Small intestine (tissue), 7 donors: ENCODE results near the gene PODNL1. TPM values are rescaled to one million over a fixed set of nuclear protein-coding genes. Genes with fewer than 3 reads are reported as not detected.
"Not testable (repeated sequence)": the region's sequence is repeated elsewhere in the genome, so short reads cannot be mapped to it uniquely, and the experiment has no call there.

Experiments used
- DNase-seq, 2 donors: peaks; one replicate each; pipeline versions ENCODE4 v3.0.0 to v3.0.0-alpha.2; 2013
- FAIRE-seq: peaks from 2 replicates; lab custom pipeline; 2012; peaks lifted over from hg19 to GRCh38; lab: Jason Lieb, UNC
- H3K27ac ChIP-seq, 3 donors: one replicate each; pipeline ENCODE4 v1.5.1; 2013; ENCODE audit warnings: low read length in 2 of 3, mild to moderate bottlenecking in 2 of 3, control low read depth in 1 of 3, inconsistent platforms in 1 of 3, low read depth in 1 of 3, moderate library complexity in 1 of 3
- H3K27me3 ChIP-seq, 3 donors: one replicate each; pipeline ENCODE4 v1.6.1; 2013; ENCODE audit warnings: low read length in 3 of 3, inconsistent platforms in 1 of 3; ENCODE audit not compliant: control insufficient read depth in 3 of 3, insufficient read depth in 3 of 3
- H3K36me3 ChIP-seq, 3 donors: one replicate each; pipeline ENCODE4 v1.6.1; 2013; ENCODE audit warnings: low read length in 3 of 3, inconsistent platforms in 1 of 3, low read depth in 1 of 3, mild to moderate bottlenecking in 1 of 3, moderate library complexity in 1 of 3; ENCODE audit not compliant: control insufficient read depth in 3 of 3, insufficient read depth in 2 of 3
- H3K4me1 ChIP-seq, 3 donors: one replicate each; pipeline ENCODE4 v1.6.1; 2013; ENCODE audit warnings: low read length in 2 of 3, inconsistent platforms in 1 of 3, low read depth in 1 of 3, mild to moderate bottlenecking in 1 of 3, moderate library complexity in 1 of 3; ENCODE audit not compliant: control insufficient read depth in 3 of 3, insufficient read depth in 2 of 3
- H3K4me3 ChIP-seq, 3 donors: one replicate each; pipeline ENCODE4 v1.5.1; 2013; ENCODE audit warnings: low read length in 3 of 3, control low read depth in 1 of 3, inconsistent platforms in 1 of 3, low read depth in 1 of 3, mild to moderate bottlenecking in 1 of 3, moderate library complexity in 1 of 3
- H3K9me3 ChIP-seq, 2 donors: one replicate each; pipeline ENCODE4 v1.6.1; 2013; ENCODE audit warnings: low read depth in 1 of 2, low read length in 1 of 2; ENCODE audit not compliant: control insufficient read depth in 2 of 2, insufficient read depth in 1 of 2
- WGBS, 3 donors: extraction: QIAGEN DNeasy Blood & Tissue Kit; methylation state at CpG; one replicate each; pipeline ENCODE4 v1.1.7; 2013; 5-methylcytosine and 5-hydroxymethylcytosine counted together
- polyA plus RNA-seq, 4 donors: library from polyadenylated mRNA; stranded (reverse) in 3 of 4; unstranded in 1 of 4; fragments of 200-250 nt in 3 of 4; fragments of 120-200 nt in 1 of 4; gene quantifications; one replicate each; pipeline versions ENCODE4 v1.2.1 to v1.2.3, GENCODE V29; 2013
- donor health status: healthy with polysubstance abuse.
- donor health status: control.
- donor health status: control.
- donor health status: Bipolar disorder and iron deficiency.
- donor health status: healthy.

PODNL1 gene
- polyA plus RNA-seq, 4 donors = 0.41 to 1.7 TPM; not detected in 2

DNA sequence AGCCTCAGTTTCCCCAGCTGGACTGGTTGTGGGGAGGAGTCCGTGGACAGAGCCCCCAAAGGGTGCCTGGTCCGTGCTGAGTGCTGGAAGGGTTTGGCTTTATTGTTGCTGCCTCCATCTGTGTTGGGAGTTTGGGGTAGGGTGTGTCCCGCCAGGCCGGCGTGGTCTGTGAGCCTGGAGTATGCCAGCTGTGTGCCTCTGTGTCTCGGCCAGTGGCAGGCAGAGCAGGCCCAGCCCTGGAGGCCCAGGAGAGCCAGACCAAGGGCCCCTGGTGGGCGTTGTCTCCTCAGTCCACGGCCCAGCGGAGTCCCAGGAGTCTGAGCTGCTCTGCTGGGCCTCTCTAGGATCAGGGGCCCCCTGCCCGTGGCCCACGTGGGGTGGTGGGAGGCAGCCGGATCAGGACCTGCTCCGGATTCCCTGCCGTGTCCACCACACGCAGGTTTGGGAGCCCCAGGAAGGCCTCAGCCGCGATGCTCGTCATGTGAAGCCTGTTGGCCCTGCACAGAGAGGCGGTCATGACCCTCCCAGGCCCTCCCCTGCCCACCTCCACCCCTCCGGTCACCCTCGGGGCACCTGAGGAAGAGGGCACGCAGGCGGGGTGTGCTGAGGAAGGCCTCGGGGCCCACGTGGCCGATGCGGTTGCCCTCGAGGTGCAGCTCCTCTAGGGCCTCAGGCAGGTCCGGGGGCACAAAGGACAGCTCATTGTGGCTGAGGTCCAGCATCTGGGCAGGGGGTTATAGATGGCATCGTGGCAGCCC is 6.6 kb downstream of the PODNL1 start:
- Histone ChIP-seq H3K27me3 (peaks cover 0 to 6% (median 0%) of the 10 kb centered on the region in 3 donors), H3K27ac (no peak overlapping the region), H3K4me3 (no peak overlapping the region), H3K9me3 (no peaks in the 10 kb centered on the region), H3K36me3 (peaks cover 16 to 45% (median 19%) of the 10 kb centered on the region in 3 donors), H3K4me1 (no peaks in the 10 kb centered on the region)
- FAIRE-seq (no peak), DNase-seq (no peak)
- WGBS, 3 donors = 75 to 85% (median 81%) methylated on average over 24 to 30 of the region's 30 CpGs

DNA sequence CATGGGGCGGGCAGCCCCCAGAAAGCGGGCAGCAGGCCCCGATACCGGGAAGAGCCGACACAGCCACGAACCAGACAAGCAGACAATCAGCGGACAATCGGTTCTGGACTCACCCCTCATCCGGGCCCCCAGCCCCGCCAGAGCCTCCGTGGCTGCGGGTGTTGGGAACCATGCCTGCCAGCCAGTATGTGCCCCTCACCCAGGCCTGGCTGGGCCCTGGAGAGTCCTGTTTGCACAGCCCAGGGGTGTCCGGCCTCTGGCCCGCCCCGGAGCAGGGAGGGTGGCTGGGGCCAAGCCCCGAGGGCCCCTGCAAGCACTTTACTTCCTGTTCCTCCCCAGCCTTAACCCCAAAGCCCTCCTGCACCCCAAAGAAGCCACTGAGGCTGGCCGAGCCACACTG is 7.8 kb downstream of the PODNL1 start:
- FAIRE-seq (no peak), DNase-seq (no peak)
- H3K27ac ChIP-seq = no peak overlapping the region
- H3K4me1 ChIP-seq = no peaks in the 10 kb centered on the region
- 77 to 87% (median 84%) methylated on average over 6 to 17 of the region's 17 CpGs for WGBS, 3 donors
- no peaks in the 10 kb centered on the region for H3K27me3 ChIP-seq
- peaks cover 16 to 54% (median 19%) of the 10 kb centered on the region in 3 donors for H3K36me3 ChIP-seq
- no peak overlapping the region for H3K4me3 ChIP-seq
- no peaks in the 10 kb centered on the region for H3K9me3 ChIP-seq

DNA sequence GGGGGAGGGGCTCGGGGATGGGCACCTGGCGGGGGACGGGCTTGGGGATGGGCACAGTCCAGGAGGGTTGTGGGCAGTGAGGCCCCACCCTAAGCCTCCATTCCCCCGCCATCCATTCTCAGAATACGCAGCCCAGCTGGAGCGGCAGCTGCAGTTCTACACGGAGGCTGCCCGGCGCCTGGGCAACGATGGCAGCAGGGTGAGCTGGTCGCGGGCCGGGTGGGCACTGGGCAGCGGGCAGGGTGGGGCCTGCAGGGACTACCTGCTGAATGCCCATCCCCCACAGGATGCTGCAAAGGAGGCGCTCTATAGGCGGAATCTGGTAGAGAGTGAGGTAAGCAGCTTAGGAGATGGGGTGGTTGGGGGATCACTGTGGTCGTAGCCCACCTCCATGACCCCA is 8.3 kb downstream of the PODNL1 start:
- Histone ChIP-seq H3K27ac (no peak overlapping the region), H3K9me3 (no peaks in the 10 kb centered on the region), H3K4me1 (no peaks in the 10 kb centered on the region), H3K27me3 (no peaks in the 10 kb centered on the region), H3K4me3 (no peak overlapping the region), H3K36me3 (peaks cover 16 to 59% (median 19%) of the 10 kb centered on the region in 3 donors)
- DNase-seq (no peak), FAIRE-seq (no peak)
- 81 to 91% (median 87%) methylated on average over 17 of the region's 17 CpGs for WGBS, 3 donors

DNA sequence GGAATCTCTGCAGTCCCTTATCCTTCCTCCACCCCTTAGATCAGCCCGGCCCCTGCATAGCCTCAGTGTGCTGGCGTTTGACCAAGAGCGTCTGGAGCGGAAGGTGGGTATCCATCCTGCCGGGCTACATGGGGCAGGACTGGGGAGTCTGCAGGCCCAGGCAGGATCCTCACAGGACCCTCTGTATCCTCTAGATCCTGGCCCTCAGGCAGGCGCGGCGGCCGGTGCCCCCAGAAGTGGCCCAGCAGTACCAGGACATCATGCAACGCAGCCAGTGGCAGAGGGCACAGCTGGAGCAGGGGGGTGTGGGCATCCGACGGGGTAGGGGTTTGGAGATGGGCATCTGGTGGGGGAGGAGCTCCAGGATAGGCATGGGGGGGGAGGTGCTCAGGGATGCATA is 8.9 kb downstream of the PODNL1 start:
- Histone ChIP-seq H3K4me1 (no peaks in the 10 kb centered on the region), H3K27me3 (no peaks in the 10 kb centered on the region), H3K9me3 (no peaks in the 10 kb centered on the region), H3K36me3 (peaks cover 16 to 65% (median 19%) of the 10 kb centered on the region in 3 donors), H3K4me3 (no peak overlapping the region), H3K27ac (no peak overlapping the region)
- DNase-seq = no peak
- WGBS, 3 donors = 89 to 93% (median 91%) methylated on average over 12 of the region's 12 CpGs
- no peak for FAIRE-seq

GRCh38 chr19:13926715-13927114 is 11.5 kb downstream of the PODNL1 start:
- Histone ChIP-seq H3K27ac (no peak overlapping the region), H3K4me3 (no peak overlapping the region), H3K4me1 (no peaks in the 10 kb centered on the region), H3K9me3 (no peaks in the 10 kb centered on the region), H3K27me3 (no peaks in the 10 kb centered on the region), H3K36me3 (peaks cover 16 to 83% (median 27%) of the 10 kb centered on the region in 3 donors)
- DNase-seq = no peak
- no peak for FAIRE-seq
- WGBS, 3 donors = 66 to 84% (median 83%) methylated on average over 8 of the region's 8 CpGs

GRCh38 chr19:13926010-13926409 is 12.2 kb downstream of the PODNL1 start:
- no peak for FAIRE-seq
- DNase-seq = no peak
- no peak overlapping the region for H3K4me3 ChIP-seq
- H3K9me3 ChIP-seq = peaks cover 0 to 4% of the 10 kb centered on the region in 2 donors
- H3K27me3 ChIP-seq = no peaks in the 10 kb centered on the region
- WGBS, 3 donors = 82 to 92% (median 86%) methylated on average over 4 of the region's 4 CpGs
- no peak overlapping the region for H3K27ac ChIP-seq
- peaks cover 18 to 83% (median 26%) of the 10 kb centered on the region in 3 donors for H3K36me3 ChIP-seq
- H3K4me1 ChIP-seq = no peaks in the 10 kb centered on the region

DNA sequence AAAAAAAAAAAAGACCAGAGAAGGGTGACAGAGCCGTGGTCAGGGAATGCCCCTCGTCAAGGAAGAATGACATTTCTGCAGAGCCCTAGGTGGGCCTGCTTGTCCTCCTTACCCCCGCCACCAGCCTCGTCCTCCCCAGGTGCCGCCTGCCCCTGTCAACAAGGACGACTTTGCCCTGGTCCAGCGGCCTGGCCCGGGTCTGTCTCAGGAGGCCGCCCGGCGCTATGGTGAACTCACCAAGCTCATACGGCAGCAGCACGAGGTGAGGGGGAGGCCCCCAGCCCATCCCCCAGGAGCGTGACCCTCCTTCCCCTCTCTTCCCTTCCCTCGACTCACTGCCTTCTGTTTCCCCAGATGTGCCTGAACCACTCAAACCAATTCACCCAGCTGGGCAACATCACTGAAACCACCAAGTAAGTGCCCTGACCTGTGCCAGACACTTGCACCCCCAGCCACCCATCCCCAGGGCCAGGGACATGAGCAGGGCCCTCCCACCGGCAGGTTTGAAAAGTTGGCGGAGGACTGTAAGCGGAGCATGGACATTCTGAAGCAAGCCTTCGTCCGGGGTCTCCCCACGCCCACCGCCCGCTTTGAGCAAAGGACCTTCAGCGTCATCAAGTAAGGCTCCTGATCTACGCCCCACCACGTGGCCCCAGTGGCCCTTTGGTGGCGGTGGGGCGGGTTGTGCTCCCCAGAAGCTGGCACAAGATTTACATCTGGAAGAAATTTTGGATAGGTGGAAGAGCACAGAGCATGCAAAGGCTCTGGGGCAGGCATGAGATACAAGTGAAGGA is 14.8 kb downstream of the PODNL1 start:
- H3K27me3 ChIP-seq = no peaks in the 10 kb centered on the region
- no peak overlapping the region for H3K4me3 ChIP-seq
- FAIRE-seq (no peak), DNase-seq (no peak)
- 94 to 97% (median 95%) methylated on average over 28 of the region's 28 CpGs for WGBS, 3 donors
- no peaks in the 10 kb centered on the region for H3K4me1 ChIP-seq
- H3K36me3 ChIP-seq = peaks cover 16 to 90% (median 39%) of the 10 kb centered on the region in 3 donors
- no peak overlapping the region for H3K27ac ChIP-seq
- peaks cover 0 to 11% of the 10 kb centered on the region in 2 donors for H3K9me3 ChIP-seq

DNA sequence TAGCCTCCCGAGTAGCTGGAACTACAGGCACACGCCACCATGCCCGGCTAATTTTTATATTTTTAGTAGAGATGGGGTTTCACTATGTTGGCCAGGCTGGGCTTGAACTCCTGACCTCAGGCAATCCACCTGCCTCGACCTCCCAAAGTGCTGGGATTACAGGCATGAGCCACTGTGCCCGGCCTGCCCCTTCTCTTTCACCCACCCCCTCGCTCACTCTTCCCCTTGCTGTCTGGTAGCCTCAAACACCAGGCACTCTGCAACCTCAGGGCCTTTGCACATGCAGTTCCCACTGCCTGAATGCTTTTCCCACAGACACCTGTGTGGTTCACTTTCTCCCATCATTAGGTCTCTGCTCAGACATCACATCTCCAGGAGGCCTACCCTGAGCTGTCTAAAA is 16.1 kb downstream of the PODNL1 start:
- FAIRE-seq, H3K27me3 ChIP-seq, H3K4me3 ChIP-seq, H3K27ac ChIP-seq, H3K4me1 ChIP-seq, DNase-seq: not testable (repeated sequence)
- Histone ChIP-seq H3K9me3 (peaks cover 0 to 11% of the 10 kb centered on the region in 2 donors), H3K36me3 (peaks cover 12 to 92% (median 38%) of the 10 kb centered on the region in 3 donors)
- 94 to 97% (median 96%) methylated on average over 6 of the region's 6 CpGs for WGBS, 3 donors
